Large intestine (tissue), 3 donors: ENCODE results near the gene ZNF577. TPM values are rescaled to one million over a fixed set of nuclear protein-coding genes. Genes with fewer than 3 reads are reported as not detected.

Experiments used
- DNase-seq, 2 donors: peaks; one replicate each; pipeline versions ENCODE4 v3.0.0 to v3.0.0-alpha.2; 2013
- H3K27ac ChIP-seq: one replicate; pipeline ENCODE4 v1.5.1; 2013; ENCODE audit warnings: low read length
- H3K27me3 ChIP-seq: 2 replicates; pipeline ENCODE4 v1.6.1; 2013; ENCODE audit warnings: low read length; ENCODE audit not compliant: control insufficient read depth, insufficient read depth
- H3K36me3 ChIP-seq: 2 replicates; pipeline ENCODE4 v1.6.1; 2013; ENCODE audit warnings: low read length; ENCODE audit not compliant: control insufficient read depth, insufficient read depth
- H3K4me1 ChIP-seq: one replicate; pipeline ENCODE4 v1.6.1; 2013; ENCODE audit warnings: low read length; ENCODE audit not compliant: control insufficient read depth, insufficient read depth
- H3K4me3 ChIP-seq: one replicate; pipeline ENCODE4 v1.5.1; 2013; ENCODE audit warnings: low read length
- H3K9me3 ChIP-seq: one replicate; pipeline ENCODE4 v1.6.1; 2013; ENCODE audit warnings: mild to moderate bottlenecking, low read depth, low read length, moderate library complexity; ENCODE audit not compliant: control insufficient read depth
- WGBS: methylation state at CpG from one replicate; pipeline ENCODE4 v1.1.5; 2013; ENCODE audit warnings: low lambda C conversion rate; ENCODE audit not compliant: insufficient coverage; 5-methylcytosine and 5-hydroxymethylcytosine counted together
- polyA plus RNA-seq: library from polyadenylated mRNA; unstranded; fragments of 120-200 nt; gene quantifications from one replicate; pipeline ENCODE4 v1.2.1, GENCODE V29; 2013

The ZNF577 gene
- polyA plus RNA-seq, 1 donor, result 24.8 TPM

GRCh38 chr19:51821456-51821855 is 66.3 kb downstream of the ZNF577 start:
- Histone ChIP-seq H3K4me3 (no peak overlapping the region), H3K9me3 (no peaks in the 10 kb centered on the region), H3K4me1 (no peaks in the 10 kb centered on the region), H3K27me3 (no peaks in the 10 kb centered on the region), H3K36me3 (no peaks in the 10 kb centered on the region), H3K27ac (no peak overlapping the region)
- no peak for DNase-seq
- WGBS, result no CpG with 5 or more reads among the region's 3 CpGs

Other genes starting within 250 kb of the ZNF577 start
- 1.4 TPM for gene SIGLEC14, start 241.1 kb downstream of the ZNF577 start, polyA plus RNA-seq
- gene SPACA6, start 194.6 kb downstream of the ZNF577 start, polyA plus RNA-seq, result 10.9 TPM
- 2.3 TPM for gene HAS1, start 164.0 kb downstream of the ZNF577 start, polyA plus RNA-seq
- gene FPR1, start 136.1 kb downstream of the ZNF577 start, polyA plus RNA-seq, result 0.66 TPM
- gene FPR2, start 126.8 kb downstream of the ZNF577 start, polyA plus RNA-seq, result 0.16 TPM
- 4.9 TPM for gene FPR3, start 92.8 kb downstream of the ZNF577 start, polyA plus RNA-seq
- 14.9 TPM for gene ZNF649, start 17.1 kb upstream of the ZNF577 start, polyA plus RNA-seq
- gene ZNF613, start 39.5 kb upstream of the ZNF577 start, polyA plus RNA-seq, result 5.6 TPM
- 12.2 TPM for gene ZNF350, start 98.9 kb upstream of the ZNF577 start, polyA plus RNA-seq
- gene ZNF615, start 120.3 kb upstream of the ZNF577 start, polyA plus RNA-seq, result 9.2 TPM
- gene ZNF614, start 140.4 kb upstream of the ZNF577 start, polyA plus RNA-seq, result 8.1 TPM
- 13.9 TPM for gene ZNF432, start 160.9 kb upstream of the ZNF577 start, polyA plus RNA-seq
- gene ZNF841, start 207.8 kb upstream of the ZNF577 start, polyA plus RNA-seq, result 24.0 TPM